ENCODE measurements around the gene CHN1. TPM values are rescaled to one million over a fixed set of nuclear protein-coding genes. Genes with fewer than 3 reads are reported as not detected.

CHN1 gene
- polyA plus RNA-seq (2013, experiment 1 of 2; ENCODE audit: insufficient read length), result 46.9 TPM
- 52.1 TPM for polyA plus RNA-seq (2013, experiment 2 of 2; ENCODE audit: insufficient read length)

- DNase-seq, result peak; percentile 75
Measured at GRCh38 chr2:175004980-175005732, at the start of gene CHN1. Gene CHN1, minus strand, starts transcription at chr2:175005381. Its CDS starts 469 bp downstream, at chr2:175004912.

GRCh38 chr2:175054340-175054739, 49.2 kb upstream of the CHN1 start:
- no peak for DNase-seq

GRCh38 chr2:175049661-175050060, 44.5 kb upstream of the CHN1 start:
- no peak for DNase-seq

GRCh38 chr2:175048275-175048674, 43.1 kb upstream of the CHN1 start:
- DNase-seq, result no peak

- no peak for DNase-seq
Measured at GRCh38 chr2:175039490-175039889, 34.3 kb upstream of the CHN1 start.

- no peak for DNase-seq
Measured at GRCh38 chr2:175039031-175039430, 33.9 kb upstream of the CHN1 start.

- no peak for DNase-seq
Measured at GRCh38 chr2:175037941-175038340, 32.8 kb upstream of the CHN1 start.

GRCh38 chr2:175036582-175037018, 31.4 kb upstream of the CHN1 start:
- DNase-seq, result peak; percentile 22

- DNase-seq, result no peak
Measured at GRCh38 chr2:175035806-175036205, 30.6 kb upstream of the CHN1 start.

GRCh38 chr2:175034716-175035115, 29.5 kb upstream of the CHN1 start:
- DNase-seq, result no peak

- peak; percentile 37 for DNase-seq
Measured at GRCh38 chr2:175030380-175031271, 25.4 kb upstream of the CHN1 start.

- no peak for DNase-seq
Measured at GRCh38 chr2:175027755-175028154, 22.6 kb upstream of the CHN1 start.

- DNase-seq, result no peak
Measured at GRCh38 chr2:175026385-175026784, 21.2 kb upstream of the CHN1 start.

GRCh38 chr2:175025946-175026345, 20.8 kb upstream of the CHN1 start:
- DNase-seq, result no peak

- no peak for DNase-seq
Measured at GRCh38 chr2:175025233-175025632, 20.1 kb upstream of the CHN1 start.

GRCh38 chr2:175022923-175023322, 17.7 kb upstream of the CHN1 start:
- DNase-seq, result no peak

- no peak for DNase-seq
Measured at GRCh38 chr2:175019566-175020327, 14.6 kb upstream of the CHN1 start.

- DNase-seq, result no peak
Measured at GRCh38 chr2:175017618-175018414, 12.6 kb upstream of the CHN1 start.

GRCh38 chr2:175015340-175015739, 10.2 kb upstream of the CHN1 start:
- no peak for DNase-seq

- no peak for DNase-seq
Measured at GRCh38 chr2:175012516-175012915, 7.3 kb upstream of the CHN1 start.

- DNase-seq, result no peak
Measured at GRCh38 chr2:175011505-175011904, 6.3 kb upstream of the CHN1 start.

- DNase-seq, result no peak
Measured at GRCh38 chr2:175010848-175011254, 5.7 kb upstream of the CHN1 start.

Data from fibroblast of skin of scalp (primary cell).